ENCODE results near the gene GPR33.
"Not testable (repeated sequence)": the region's sequence is repeated elsewhere in the genome, so short reads cannot be mapped to it uniquely, and the experiment has no call there.

The GPR33 gene

DNA sequence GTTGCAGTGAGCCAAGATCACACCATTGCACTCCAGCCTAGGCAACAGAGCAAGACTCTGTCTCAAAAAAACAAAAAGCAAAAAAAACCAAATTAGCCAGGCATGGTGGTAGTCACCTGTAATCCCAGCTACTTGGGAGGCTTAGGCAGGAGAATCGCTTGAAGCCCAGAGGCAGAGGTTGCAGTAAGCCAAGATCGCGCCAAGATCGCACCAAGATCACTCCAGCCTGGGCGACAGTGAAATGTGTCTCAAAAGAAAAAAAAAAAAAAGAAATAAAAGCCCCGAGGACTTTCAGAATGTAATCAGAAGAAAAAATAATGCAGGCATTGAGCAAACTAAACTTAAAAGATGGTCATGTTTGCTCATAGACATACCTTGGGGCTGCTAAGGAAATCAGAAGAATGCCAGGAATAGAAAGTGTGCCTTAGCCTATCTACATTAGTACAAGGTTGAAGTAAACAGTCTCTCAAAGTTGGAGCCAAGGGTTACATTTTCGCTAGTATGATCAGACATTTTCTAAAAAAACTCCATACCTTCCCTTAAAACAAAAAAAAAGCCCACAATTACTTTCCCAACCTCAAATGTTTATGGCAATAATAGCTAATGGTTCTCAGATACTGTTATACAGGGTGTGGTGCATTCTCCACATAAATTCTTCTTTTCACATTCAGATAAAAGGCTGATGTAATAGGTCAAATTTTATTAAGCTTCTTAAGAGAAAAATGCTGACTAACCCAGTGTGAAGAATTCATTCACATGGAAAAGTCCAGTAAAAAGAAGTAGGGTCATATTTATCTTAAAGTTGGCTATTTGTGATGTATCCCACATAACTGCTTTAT, 46.3 kb downstream of the GPR33 start:
- no peak overlapping the region for H3K27ac ChIP-seq

DNA sequence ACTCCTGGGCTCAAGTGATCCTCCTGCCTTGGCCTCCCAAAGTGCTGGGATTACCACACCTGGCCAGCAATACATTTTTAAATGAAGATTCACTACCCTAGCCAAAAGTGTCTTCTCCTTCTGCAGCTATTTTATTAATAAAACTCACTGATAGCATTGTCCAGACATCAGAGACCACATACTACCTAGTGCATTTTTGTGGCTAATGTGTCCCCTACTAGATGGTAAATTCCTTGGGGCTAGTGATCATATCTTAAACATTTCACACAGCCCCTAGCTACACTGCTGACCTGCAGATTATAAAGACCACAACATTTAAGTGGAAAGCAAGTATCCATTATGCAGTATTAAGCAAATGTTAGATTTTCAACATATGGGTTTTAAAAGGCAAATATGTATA, 47.6 kb downstream of the GPR33 start:
- Histone ChIP-seq H3K9me3 (ENCODE audit: control insufficient read depth, low read length) (no peaks in the 10 kb centered on the region), H3K27ac (no peak overlapping the region)

More for the DNA sequence above, 46.3 kb downstream of the GPR33 start:
- H3K79me2 ChIP-seq: no peaks in the 10 kb centered on the region
- no peak overlapping the region for H3K4me3 ChIP-seq (ENCODE audit: low read depth, low read length)
- H3K27me3 ChIP-seq (ENCODE audit: control insufficient read depth, insufficient read depth, low read length): no peaks in the 10 kb centered on the region
- TF ChIP-seq, protein P1, sequence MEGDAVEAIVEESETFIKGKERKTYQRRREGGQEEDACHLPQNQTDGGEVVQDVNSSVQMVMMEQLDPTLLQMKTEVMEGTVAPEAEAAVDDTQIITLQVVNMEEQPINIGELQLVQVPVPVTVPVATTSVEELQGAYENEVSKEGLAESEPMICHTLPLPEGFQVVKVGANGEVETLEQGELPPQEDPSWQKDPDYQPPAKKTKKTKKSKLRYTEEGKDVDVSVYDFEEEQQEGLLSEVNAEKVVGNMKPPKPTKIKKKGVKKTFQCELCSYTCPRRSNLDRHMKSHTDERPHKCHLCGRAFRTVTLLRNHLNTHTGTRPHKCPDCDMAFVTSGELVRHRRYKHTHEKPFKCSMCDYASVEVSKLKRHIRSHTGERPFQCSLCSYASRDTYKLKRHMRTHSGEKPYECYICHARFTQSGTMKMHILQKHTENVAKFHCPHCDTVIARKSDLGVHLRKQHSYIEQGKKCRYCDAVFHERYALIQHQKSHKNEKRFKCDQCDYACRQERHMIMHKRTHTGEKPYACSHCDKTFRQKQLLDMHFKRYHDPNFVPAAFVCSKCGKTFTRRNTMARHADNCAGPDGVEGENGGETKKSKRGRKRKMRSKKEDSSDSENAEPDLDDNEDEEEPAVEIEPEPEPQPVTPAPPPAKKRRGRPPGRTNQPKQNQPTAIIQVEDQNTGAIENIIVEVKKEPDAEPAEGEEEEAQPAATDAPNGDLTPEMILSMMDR (IDR thresholded peaks at IDR 0.05): no peak
- H3K36me3 ChIP-seq (ENCODE audit: control insufficient read depth, insufficient read depth, low read length): no peaks in the 10 kb centered on the region
- H2AFZ ChIP-seq: no peak overlapping the region
- no peak overlapping the region for H3K4me2 ChIP-seq (ENCODE audit: low read length)
- no peak overlapping the region for H3K9ac ChIP-seq
- H3K9me3 ChIP-seq (ENCODE audit: control insufficient read depth, low read length): no peaks in the 10 kb centered on the region
- H3K4me1 ChIP-seq: no peaks in the 10 kb centered on the region

DNA sequence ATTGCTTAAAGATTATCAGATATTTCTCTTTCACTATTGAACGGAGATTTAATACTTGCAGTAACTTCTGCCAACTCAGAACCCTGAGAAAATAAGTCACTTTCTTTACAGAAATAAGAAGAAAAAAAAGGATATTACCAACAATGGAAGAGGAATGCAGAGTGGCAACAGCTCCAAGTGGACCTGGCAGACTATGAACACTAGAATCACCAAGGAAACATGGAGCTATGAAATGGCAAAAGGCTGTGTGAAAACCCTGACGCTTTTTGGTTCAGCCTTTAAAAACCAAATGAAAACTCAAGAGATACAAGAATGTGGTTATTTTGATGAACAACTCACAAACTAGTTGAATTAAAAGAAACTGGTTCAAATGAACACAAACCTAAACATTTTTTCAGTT, 48.3 kb downstream of the GPR33 start:
- Histone ChIP-seq H3K9me3 (ENCODE audit: control insufficient read depth, low read length) (no peaks in the 10 kb centered on the region), H3K9ac (no peak overlapping the region), H3K79me2 (no peaks in the 10 kb centered on the region), H3K4me3 (ENCODE audit: low read depth, low read length) (no peak overlapping the region), H3K27ac (no peak overlapping the region), H3K27me3 (ENCODE audit: control insufficient read depth, insufficient read depth, low read length) (no peaks in the 10 kb centered on the region), H3K4me2 (ENCODE audit: low read length) (no peak overlapping the region), H2AFZ (no peak overlapping the region), H3K36me3 (ENCODE audit: control insufficient read depth, insufficient read depth, low read length) (no peaks in the 10 kb centered on the region), H3K4me1 (no peaks in the 10 kb centered on the region)
- TF ChIP-seq, protein P1 (IDR thresholded peaks at IDR 0.05): no peak

More for the DNA sequence above, 47.6 kb downstream of the GPR33 start:
- Histone ChIP-seq H3K36me3 (ENCODE audit: control insufficient read depth, insufficient read depth, low read length) (no peaks in the 10 kb centered on the region), H3K27me3 (ENCODE audit: control insufficient read depth, insufficient read depth, low read length) (no peaks in the 10 kb centered on the region), H3K4me3 (ENCODE audit: low read depth, low read length) (no peak overlapping the region), H3K4me2 (ENCODE audit: low read length) (no peak overlapping the region), H2AFZ (no peak overlapping the region), H3K9ac (no peak overlapping the region), H3K79me2 (no peaks in the 10 kb centered on the region), H3K4me1 (no peaks in the 10 kb centered on the region)
- TF ChIP-seq, protein P1 (IDR thresholded peaks at IDR 0.05): no peak

DNA sequence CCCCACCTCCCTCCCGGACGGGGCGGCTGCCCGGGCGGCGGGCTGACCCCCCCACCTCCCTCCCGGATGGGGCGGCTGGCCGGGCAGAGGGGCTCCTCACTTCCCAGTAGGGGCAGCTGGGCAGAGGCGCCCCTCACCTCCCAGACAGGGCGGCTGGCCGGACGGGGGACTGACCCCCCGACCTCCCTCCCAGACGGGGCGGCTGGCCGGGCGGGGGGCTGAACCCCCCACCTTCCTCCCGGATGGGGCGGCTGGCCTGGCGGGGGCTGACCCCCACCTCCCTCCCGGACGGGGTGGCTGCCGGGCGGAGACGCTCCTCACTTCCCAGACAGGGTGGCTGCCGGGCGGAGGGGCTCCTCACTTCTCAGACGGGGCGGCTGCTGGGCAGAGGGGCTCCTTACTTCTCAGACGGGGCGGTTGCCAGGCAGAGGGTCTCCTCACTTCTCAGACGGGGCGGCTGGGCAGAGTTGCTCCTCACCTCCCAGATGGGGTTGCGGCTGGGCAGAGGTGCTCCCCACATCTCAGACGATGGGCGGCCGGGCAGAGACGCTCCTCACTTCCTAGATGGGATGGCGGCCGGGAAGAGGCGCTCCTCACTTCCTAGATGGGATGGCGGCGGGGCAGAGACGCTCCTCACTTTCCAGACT, 50.7 kb downstream of the GPR33 start:
- H3K9ac ChIP-seq; H3K4me2 ChIP-seq (ENCODE audit: low read length); H3K27me3 ChIP-seq (ENCODE audit: control insufficient read depth, insufficient read depth, low read length); H3K27ac ChIP-seq; H3K9me3 ChIP-seq (ENCODE audit: control insufficient read depth, low read length); H2AFZ ChIP-seq; H3K4me1 ChIP-seq; H3K79me2 ChIP-seq; H3K4me3 ChIP-seq (ENCODE audit: low read depth, low read length); H3K36me3 ChIP-seq (ENCODE audit: control insufficient read depth, insufficient read depth, low read length): not testable (repeated sequence)

DNA sequence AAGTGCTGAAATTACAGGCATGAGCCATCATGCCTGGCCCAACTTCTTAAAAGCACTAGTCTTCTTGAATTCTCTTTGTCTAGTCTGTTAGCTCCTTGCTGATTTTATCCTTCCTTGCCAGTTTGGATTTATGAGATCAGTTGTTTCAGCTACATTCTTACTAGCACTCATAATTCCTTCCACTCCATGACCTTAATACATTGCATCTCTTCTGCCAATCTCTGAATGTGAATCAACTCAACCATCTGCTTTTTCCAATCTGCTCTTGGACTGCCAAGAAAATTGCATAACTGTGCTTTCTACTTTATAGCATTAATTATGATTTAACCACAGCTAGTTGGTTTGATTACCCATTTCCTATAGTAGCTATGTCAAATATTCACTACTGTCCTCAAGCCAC, 52.6 kb downstream of the GPR33 start:
- Histone ChIP-seq H2AFZ (no peak overlapping the region), H3K27ac (no peak overlapping the region), H3K27me3 (ENCODE audit: control insufficient read depth, insufficient read depth, low read length) (no peaks in the 10 kb centered on the region), H3K4me1 (no peaks in the 10 kb centered on the region), H3K9ac (no peak overlapping the region), H3K4me2 (ENCODE audit: low read length) (no peak overlapping the region), H3K36me3 (ENCODE audit: control insufficient read depth, insufficient read depth, low read length) (no peaks in the 10 kb centered on the region), H3K4me3 (ENCODE audit: low read depth, low read length) (no peak overlapping the region), H3K79me2 (no peaks in the 10 kb centered on the region), H3K9me3 (ENCODE audit: control insufficient read depth, low read length) (no peaks in the 10 kb centered on the region)
- TF ChIP-seq, protein P1 (IDR thresholded peaks at IDR 0.05): no peak
